Measurements from ENCODE around the gene RNGTT.

GRCh38 chr6:88661136-88661535 lies 302.3 kb downstream of the RNGTT start:
- TF ChIP-seq CTCF (IDR thresholded peaks at IDR 0.05), result no peak
- TF ChIP-seq POLR2A (IDR thresholded peaks at IDR 0.05), result no peak
- no peak for TF ChIP-seq POLR2AphosphoS5 (IDR thresholded peaks at IDR 0.05)
